Activated CD8-positive, alpha-beta T cell treated with anti-CD3 and anti-CD28 coated beads for 36 hours (primary cell): ENCODE measurements around the gene MLF2. TPM values are rescaled to one million over a fixed set of nuclear protein-coding genes. Genes with fewer than 3 reads are reported as not detected.

Experiments used
- ATAC-seq: fragments of 200-7000 bp; cut with Tn5 transposase; one replicate; pipeline ENCODE4 v1.10.0; 2021; ENCODE audit warnings: mild to moderate bottlenecking, moderate library complexity
- CTCF ChIA-PET: fragments of 350-600 bp; sonication (Branson Sonifier 250); formaldehyde crosslinking; loops from one replicate; lab custom pipeline; 2021; ENCODE audit warnings: antibody characterized with exemption; lab: Charles Lee
- POLR2A ChIA-PET: fragments of 350-600 bp; sonication (Branson Sonifier 250); formaldehyde crosslinking; loops from one replicate; lab custom pipeline; 2021; ENCODE audit warnings: antibody characterized with exemption; lab: Charles Lee
- DNase-seq: peaks from one replicate; pipeline ENCODE4 v3.0.0-alpha.2; 2020
- H3K27ac Mint-ChIP-seq: one replicate; pipeline ENCODE4 v1.8.0; 2021; ENCODE audit warnings: mild to moderate bottlenecking, mixed read lengths
- H3K27me3 Mint-ChIP-seq: one replicate; pipeline ENCODE4 v1.8.0; 2021; ENCODE audit warnings: mixed read lengths
- H3K36me3 Mint-ChIP-seq: one replicate; pipeline ENCODE4 v1.8.0; 2021; ENCODE audit warnings: low read depth, mixed read lengths
- H3K4me1 Mint-ChIP-seq: one replicate; pipeline ENCODE4 v1.8.0; 2021; ENCODE audit warnings: low read depth, mixed read lengths
- H3K4me3 Mint-ChIP-seq: one replicate; pipeline ENCODE4 v1.8.0; 2021; ENCODE audit warnings: mild to moderate bottlenecking, moderate library complexity, mixed read lengths
- H3K9me3 Mint-ChIP-seq: one replicate; pipeline ENCODE4 v1.8.0; 2021; ENCODE audit warnings: mixed read lengths
- intact Hi-C: fragments of 100-400 bp; cut with micrococcal nuclease; formaldehyde crosslinking; loops from one replicate; pipeline ENCODE4 v1.10.0; 2022
- total RNA-seq, 2 experiments: library from RNA; stranded (reverse); gene quantifications; one replicate each; pipeline ENCODE4 v1.2.3, GENCODE V29; 2021
- TF ChIP-seq, protein P1 (sequence below): fragments of 200-600 bp; IDR thresholded peaks from one replicate; pipeline ENCODE4 v1.8.0; 2022; ENCODE audit warnings: antibody characterized with exemption, mild to moderate bottlenecking

Gene MLF2
- total RNA-seq, 2 experiments from 2014 or later: 149 to 151 TPM

DNA sequence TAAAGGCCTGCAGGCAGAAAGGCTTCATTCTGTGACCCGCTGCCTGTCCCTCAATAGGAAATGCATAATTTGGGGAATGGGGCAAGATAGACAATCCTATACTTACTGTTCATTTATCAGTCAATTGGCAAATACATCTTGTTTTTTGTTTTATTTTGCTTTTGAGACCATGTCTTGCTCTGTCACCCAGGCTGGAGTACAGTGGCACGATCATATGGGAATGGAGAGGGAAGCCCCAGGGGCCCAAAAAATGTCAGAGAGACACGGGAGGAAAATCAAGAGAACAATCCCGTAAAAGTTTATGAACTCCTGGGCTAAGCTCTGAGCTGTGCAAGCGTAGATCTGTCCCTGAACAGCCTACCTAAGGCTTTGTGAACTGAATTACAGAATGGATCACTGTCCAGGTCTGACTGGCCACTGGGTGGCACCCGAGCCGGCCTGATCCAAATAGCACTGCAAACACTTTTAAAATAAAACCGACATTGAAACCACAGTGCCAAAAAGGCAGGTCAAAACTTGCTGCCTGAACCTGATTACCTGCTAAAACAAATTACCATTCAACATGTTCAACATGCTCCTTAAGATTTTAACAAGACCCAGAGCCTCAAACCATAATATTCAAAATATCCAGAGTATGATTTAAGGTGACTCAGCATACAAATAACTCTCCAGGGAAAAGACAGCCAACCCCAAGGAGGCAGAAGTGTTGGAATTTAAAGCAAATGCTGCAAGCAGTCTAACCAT, 17.3 kb downstream of the MLF2 start:
- Mint-ChIP-seq H3K36me3 (peaks cover 5% of the 10 kb centered on the region), H3K27ac (peak overlapping the region; percentile 21), H3K9me3 (no peaks in the 10 kb centered on the region), H3K4me1 (peaks cover 6% of the 10 kb centered on the region), H3K4me3 (no peak overlapping the region), H3K27me3 (no peaks in the 10 kb centered on the region)
- TF ChIP-seq, protein P1, sequence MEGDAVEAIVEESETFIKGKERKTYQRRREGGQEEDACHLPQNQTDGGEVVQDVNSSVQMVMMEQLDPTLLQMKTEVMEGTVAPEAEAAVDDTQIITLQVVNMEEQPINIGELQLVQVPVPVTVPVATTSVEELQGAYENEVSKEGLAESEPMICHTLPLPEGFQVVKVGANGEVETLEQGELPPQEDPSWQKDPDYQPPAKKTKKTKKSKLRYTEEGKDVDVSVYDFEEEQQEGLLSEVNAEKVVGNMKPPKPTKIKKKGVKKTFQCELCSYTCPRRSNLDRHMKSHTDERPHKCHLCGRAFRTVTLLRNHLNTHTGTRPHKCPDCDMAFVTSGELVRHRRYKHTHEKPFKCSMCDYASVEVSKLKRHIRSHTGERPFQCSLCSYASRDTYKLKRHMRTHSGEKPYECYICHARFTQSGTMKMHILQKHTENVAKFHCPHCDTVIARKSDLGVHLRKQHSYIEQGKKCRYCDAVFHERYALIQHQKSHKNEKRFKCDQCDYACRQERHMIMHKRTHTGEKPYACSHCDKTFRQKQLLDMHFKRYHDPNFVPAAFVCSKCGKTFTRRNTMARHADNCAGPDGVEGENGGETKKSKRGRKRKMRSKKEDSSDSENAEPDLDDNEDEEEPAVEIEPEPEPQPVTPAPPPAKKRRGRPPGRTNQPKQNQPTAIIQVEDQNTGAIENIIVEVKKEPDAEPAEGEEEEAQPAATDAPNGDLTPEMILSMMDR: peak; percentile 67
- ChIA-PET POLR2A (interaction anchor here (0.6 kb wide), 1 partner anchor 43 kb away, joined by 4 read pairs; no protein-coding TSS in a partner anchor), CTCF (interaction anchor here (0.7 to 2.6 kb wide), 4 partner anchors 9 to 89 kb away, joined by 3 to 6 read pairs (median 6); no protein-coding TSS in a partner anchor)
- DNase-seq (peak; percentile 77), ATAC-seq (peak; percentile 83)
- intact Hi-C loops: no loop called here

DNA sequence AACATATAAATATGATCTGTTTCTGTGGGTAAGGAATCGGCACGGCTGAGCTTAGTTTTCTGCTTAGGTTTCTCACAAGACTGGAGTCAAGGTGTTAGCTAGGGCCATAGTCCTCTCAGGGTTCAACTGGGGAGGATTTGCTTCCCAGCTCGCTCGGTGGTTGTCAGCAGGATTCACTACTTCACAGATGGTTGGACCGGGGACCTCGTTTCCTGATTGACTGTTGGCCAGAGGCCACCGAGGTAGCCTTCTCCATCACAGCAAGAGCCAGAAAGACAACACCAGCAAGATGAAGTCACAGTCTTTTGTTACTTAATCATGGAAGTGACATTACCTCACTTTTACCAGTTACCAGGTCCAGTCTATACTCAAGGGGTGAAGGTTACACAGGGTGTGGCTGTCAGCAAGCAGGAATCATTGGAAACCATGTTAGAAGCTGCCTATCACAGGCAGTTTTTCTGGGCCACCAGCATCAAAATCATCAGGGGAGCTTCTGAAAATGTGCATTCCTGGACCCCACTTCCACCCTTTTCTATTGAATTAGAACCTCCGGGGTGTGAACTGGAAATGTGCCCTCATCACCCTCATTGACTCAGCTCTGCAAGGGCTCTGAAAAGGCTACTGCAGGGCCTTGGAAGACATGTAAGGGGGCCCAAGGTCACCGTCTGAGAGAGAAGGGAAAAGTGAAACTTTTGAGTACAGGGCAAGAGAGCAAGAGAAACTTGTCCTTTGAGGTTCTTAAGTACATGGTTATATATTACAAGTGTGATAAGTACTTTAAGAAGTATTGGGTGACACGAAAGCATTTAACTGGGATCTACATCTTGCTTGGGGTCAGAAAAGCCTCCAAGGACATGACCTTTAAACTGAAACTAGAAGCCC, 18.2 kb downstream of the MLF2 start:
- H3K4me1 Mint-ChIP-seq: peaks cover 6% of the 10 kb centered on the region
- POLR2A ChIA-PET: interaction anchor here (0.6 to 0.9 kb wide), 2 partner anchors 12 to 42 kb away, joined by 3 to 4 read pairs; no protein-coding TSS in a partner anchor
- no peaks in the 10 kb centered on the region for H3K27me3 Mint-ChIP-seq
- TF ChIP-seq, protein P1: no peak
- H3K4me3 Mint-ChIP-seq: no peak overlapping the region
- peaks cover 13% of the 10 kb centered on the region for H3K36me3 Mint-ChIP-seq
- CTCF ChIA-PET: interaction anchor here (0.7 to 3.1 kb wide), 9 partner anchors 10 to 91 kb away, joined by 3 to 15 read pairs (median 4); partner anchors contain the start of genes COPS7A, MLF2 and PTMS
- DNase-seq (no peak), ATAC-seq (no peak)
- H3K9me3 Mint-ChIP-seq: no peaks in the 10 kb centered on the region
- H3K27ac Mint-ChIP-seq: peak overlapping the region; percentile 57
- intact Hi-C loops: no loop called here

DNA sequence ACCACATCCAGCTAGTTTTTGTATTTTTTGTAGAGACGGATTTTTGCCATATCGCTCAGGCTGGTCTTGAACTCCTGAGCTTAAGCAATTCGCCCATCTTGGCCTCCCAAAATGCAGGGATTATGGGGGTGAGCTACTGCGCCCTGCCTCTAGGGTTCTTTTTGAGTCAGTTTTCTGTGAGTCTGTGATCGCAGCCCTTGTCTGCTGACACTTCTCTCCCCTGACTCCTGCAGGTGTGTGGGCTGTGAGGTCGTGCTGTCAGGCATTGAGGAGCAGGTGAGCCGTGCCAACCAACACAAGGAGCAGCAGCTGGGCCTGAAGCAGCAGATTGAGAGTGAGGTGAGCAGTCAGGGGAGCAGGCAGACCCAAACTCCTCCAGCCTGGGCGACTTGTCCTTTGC, 22.8 kb downstream of the MLF2 start:
- TF ChIP-seq, protein P1: no peak
- no peak overlapping the region for H3K27ac Mint-ChIP-seq
- ChIA-PET CTCF (interaction anchor here (0.9 to 1.5 kb wide), 2 partner anchors 16 to 36 kb away, joined by 3 to 4 read pairs; partner anchors contain the start of gene PTMS), POLR2A (interaction anchor here (1.2 to 1.3 kb wide), 2 partner anchors 92 to 96 kb away, joined by 3 to 4 read pairs; no protein-coding TSS in a partner anchor)
- peaks cover 10% of the 10 kb centered on the region for H3K4me1 Mint-ChIP-seq
- no peaks in the 10 kb centered on the region for H3K9me3 Mint-ChIP-seq
- intact Hi-C loops: no loop called here
- no peak for DNase-seq
- no peak for ATAC-seq
- H3K4me3 Mint-ChIP-seq: no peak overlapping the region
- H3K27me3 Mint-ChIP-seq: no peaks in the 10 kb centered on the region
- H3K36me3 Mint-ChIP-seq: peaks cover 31% of the 10 kb centered on the region

DNA sequence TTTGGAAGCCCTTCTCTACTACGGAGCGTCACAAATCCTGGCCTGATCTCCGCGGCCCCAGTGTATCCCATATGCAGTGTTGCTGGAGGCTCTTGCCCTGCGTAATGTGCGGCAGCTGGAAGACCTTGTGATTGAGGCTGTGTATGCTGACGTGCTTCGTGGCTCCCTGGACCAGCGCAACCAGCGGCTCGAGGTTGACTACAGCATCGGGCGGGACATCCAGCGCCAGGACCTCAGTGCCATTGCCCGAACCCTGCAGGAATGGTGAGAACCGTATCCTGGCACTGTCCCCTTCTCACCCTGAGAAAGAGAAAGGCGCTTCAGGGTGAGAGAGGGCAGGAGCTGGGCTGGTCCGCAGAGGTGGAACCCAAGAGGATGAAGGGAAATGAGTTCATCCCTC, 23.8 kb downstream of the MLF2 start:
- no peaks in the 10 kb centered on the region for H3K27me3 Mint-ChIP-seq
- TF ChIP-seq, protein P1: no peak
- ChIA-PET POLR2A (no interaction called here), CTCF (interaction anchor here (0.9 kb wide), 1 partner anchor 37 kb away, joined by 4 read pairs; the partner anchor contains the start of gene PTMS)
- H3K36me3 Mint-ChIP-seq: peaks cover 31% of the 10 kb centered on the region
- ATAC-seq: no peak
- intact Hi-C loops: no loop called here
- H3K4me1 Mint-ChIP-seq: peaks cover 15% of the 10 kb centered on the region
- H3K27ac Mint-ChIP-seq: no peak overlapping the region
- no peaks in the 10 kb centered on the region for H3K9me3 Mint-ChIP-seq
- no peak overlapping the region for H3K4me3 Mint-ChIP-seq
- no peak for DNase-seq
